SIG-M5 treated with dmso at 0.1 percent for 504 hours (cell line): ENCODE results near the gene C1QTNF6.

Experiments used
- DNase-seq: peaks from one replicate; lab custom pipeline; 2025; ENCODE audit not compliant: unreplicated experiment; lab: John Stamatoyannopoulos, UW

The C1QTNF6 gene

GRCh38 chr22:37146507-37147180, 41.4 kb downstream of the C1QTNF6 start:
- no peak for DNase-seq

- DNase-seq: no peak
Observed at GRCh38 chr22:37146051-37146385, 42.0 kb downstream of the C1QTNF6 start.

- no peak for DNase-seq
Observed at GRCh38 chr22:37145180-37146050, 42.6 kb downstream of the C1QTNF6 start.

- DNase-seq: no peak
Observed at GRCh38 chr22:37144180-37144554, 43.9 kb downstream of the C1QTNF6 start.

- no peak for DNase-seq
Observed at GRCh38 chr22:37141971-37142370, 46.1 kb downstream of the C1QTNF6 start.

GRCh38 chr22:37141476-37141875, 46.6 kb downstream of the C1QTNF6 start:
- no peak for DNase-seq

GRCh38 chr22:37140686-37141323, 47.2 kb downstream of the C1QTNF6 start:
- no peak for DNase-seq

- DNase-seq: no peak
Observed at GRCh38 chr22:37139762-37140161, 48.3 kb downstream of the C1QTNF6 start.

- no peak for DNase-seq
Observed at GRCh38 chr22:37138849-37139561, 49.0 kb downstream of the C1QTNF6 start.

- no peak for DNase-seq
Observed at GRCh38 chr22:37137903-37138665, 50.0 kb downstream of the C1QTNF6 start.

GRCh38 chr22:37137131-37137530, 50.9 kb downstream of the C1QTNF6 start:
- no peak for DNase-seq

GRCh38 chr22:37135023-37135422, 53.0 kb downstream of the C1QTNF6 start:
- no peak for DNase-seq

- DNase-seq: no peak
Observed at GRCh38 chr22:37133304-37134018, 54.6 kb downstream of the C1QTNF6 start.

GRCh38 chr22:37132773-37133172, 55.3 kb downstream of the C1QTNF6 start:
- DNase-seq: no peak
